DOHH2 (cell line): ENCODE measurements around the gene NUP210.

Source experiments
- H3F3A ChIP-seq: fragments of 200-600 bp; sonication (generic), shearing (Covaris generic); 2 replicates; pipeline ENCODE4 v1.6.0; 2016; ENCODE audit warnings: antibody characterized with exemption, mild to moderate bottlenecking; ENCODE audit not compliant: control insufficient read depth, insufficient read depth
- H3K27ac ChIP-seq: fragments of 200-600 bp; sonication (generic); 2 replicates; pipeline ENCODE4 v1.5.1; 2014; ENCODE audit warnings: low read depth, mild to moderate bottlenecking, low read length, moderate library complexity
- H3K27me3 ChIP-seq: fragments of 200-600 bp; sonication (generic); 2 replicates; pipeline ENCODE4 v1.6.1; 2014; ENCODE audit warnings: mild to moderate bottlenecking, low read length, mixed read lengths; ENCODE audit not compliant: control insufficient read depth
- H3K36me3 ChIP-seq: fragments of 200-600 bp; sonication (generic); 2 replicates; pipeline ENCODE4 v1.6.1; 2014; ENCODE audit warnings: mild to moderate bottlenecking, low read length, moderate library complexity, mixed read lengths; ENCODE audit not compliant: control insufficient read depth
- H3K4me1 ChIP-seq: fragments of 200-600 bp; sonication (generic); 2 replicates; pipeline ENCODE4 v1.6.1; 2014; ENCODE audit warnings: mild to moderate bottlenecking, low read length, mixed read lengths; ENCODE audit not compliant: control insufficient read depth
- H3K4me2 ChIP-seq: fragments of 200-600 bp; sonication (generic); 2 replicates; pipeline ENCODE4 v1.6.0; 2014; ENCODE audit warnings: mild to moderate bottlenecking, low read length, moderate library complexity
- H3K4me3 ChIP-seq: fragments of 200-600 bp; sonication (generic); 2 replicates; pipeline ENCODE4 v1.5.1; 2014; ENCODE audit warnings: mild to moderate bottlenecking, low read length, mixed read lengths
- H3K79me2 ChIP-seq: fragments of 200-600 bp; sonication (generic); 2 replicates; pipeline ENCODE4 v1.6.1; 2014; ENCODE audit warnings: mild to moderate bottlenecking, low read length, mixed read lengths; ENCODE audit not compliant: control insufficient read depth
- H3K9me2 ChIP-seq: fragments of 200-600 bp; sonication (generic); replicated peaks from 2 replicates; pipeline ENCODE4 v1.6.1; 2014; ENCODE audit warnings: mild to moderate bottlenecking, low read length, mixed read lengths; ENCODE audit not compliant: control insufficient read depth
- H3K9me3 ChIP-seq: fragments of 200-600 bp; sonication (generic); 2 replicates; pipeline ENCODE4 v1.6.1; 2014; ENCODE audit warnings: antibody characterized with exemption, low read length, mixed read lengths; ENCODE audit not compliant: control insufficient read depth, insufficient read depth
- H4K20me1 ChIP-seq: fragments of 200-600 bp; sonication (generic); 2 replicates; pipeline ENCODE4 v1.6.0; 2014; ENCODE audit warnings: low read depth, mild to moderate bottlenecking, antibody characterized with exemption, low read length, moderate library complexity; ENCODE audit not compliant: control insufficient read depth, insufficient read depth
- CTCF ChIP-seq: fragments of 200-600 bp; sonication (generic); IDR thresholded peaks from one replicate; pipeline ENCODE4 v1.5.1; 2014; ENCODE audit warnings: antibody characterized with exemption, mild to moderate bottlenecking, low read depth, low read length; ENCODE audit not compliant: poor library complexity, severe bottlenecking
- EZH2phosphoT487 ChIP-seq: fragments of 200-600 bp; sonication (generic); IDR thresholded peaks from 2 replicates; pipeline ENCODE4 v1.6.1; 2017; ENCODE audit warnings: borderline replicate concordance, mild to moderate bottlenecking, antibody characterized with exemption, low read length, moderate library complexity, mixed read lengths

NUP210 gene

DNA sequence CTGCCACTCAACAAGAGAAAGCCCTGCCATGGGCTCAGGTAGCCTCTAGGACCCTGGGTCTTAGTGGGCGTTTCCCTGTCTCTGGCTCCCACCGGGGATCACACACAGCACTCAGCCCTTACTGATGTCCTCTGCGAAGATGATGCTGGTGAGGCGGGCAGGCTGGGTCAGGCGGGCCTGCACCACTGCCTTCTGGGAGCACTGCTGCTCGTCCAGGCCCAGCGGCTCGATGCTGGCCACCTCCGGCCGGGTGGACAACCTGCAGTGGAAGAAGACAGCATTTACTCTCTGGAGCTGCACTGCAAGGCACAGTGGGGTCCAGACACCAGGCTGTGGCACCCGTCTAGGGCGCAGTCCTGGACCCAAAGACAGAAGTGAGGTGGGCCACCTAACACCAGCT, 20.5 kb downstream of the NUP210 start:
- Histone ChIP-seq H3K27ac (no peak overlapping the region), H3K9me3 (no peaks in the 10 kb centered on the region), H3K4me3 (no peak overlapping the region), H3K4me2 (no peak overlapping the region), H3K79me2 (peaks cover 88% of the 10 kb centered on the region), H3F3A (peaks cover 5% of the 10 kb centered on the region), H3K9me2 (no peaks in the 10 kb centered on the region), H3K27me3 (no peaks in the 10 kb centered on the region), H3K36me3 (peaks cover 83% of the 10 kb centered on the region), H3K4me1 (no peaks in the 10 kb centered on the region), H4K20me1 (peaks cover 35% of the 10 kb centered on the region; the same call in 1 of the 2 replicates)
- no peak for TF ChIP-seq EZH2phosphoT487
- no peak for TF ChIP-seq CTCF

GRCh38 chr3:13397316-13397715, 22.8 kb downstream of the NUP210 start:
- H3K79me2 ChIP-seq = peaks cover 65% of the 10 kb centered on the region
- peaks cover 4% of the 10 kb centered on the region for H3F3A ChIP-seq
- H3K36me3 ChIP-seq = peaks cover 88% of the 10 kb centered on the region
- no peaks in the 10 kb centered on the region for H3K9me2 ChIP-seq
- no peak overlapping the region for H3K27ac ChIP-seq
- H3K4me3 ChIP-seq = no peak overlapping the region
- H3K4me2 ChIP-seq = no peak overlapping the region
- no peak for TF ChIP-seq EZH2phosphoT487
- no peak for TF ChIP-seq CTCF
- no peaks in the 10 kb centered on the region for H3K9me3 ChIP-seq
- H4K20me1 ChIP-seq = peaks cover 23% of the 10 kb centered on the region; the same call in 1 of the 2 replicates
- H3K4me1 ChIP-seq = no peaks in the 10 kb centered on the region
- H3K27me3 ChIP-seq = no peaks in the 10 kb centered on the region

DNA sequence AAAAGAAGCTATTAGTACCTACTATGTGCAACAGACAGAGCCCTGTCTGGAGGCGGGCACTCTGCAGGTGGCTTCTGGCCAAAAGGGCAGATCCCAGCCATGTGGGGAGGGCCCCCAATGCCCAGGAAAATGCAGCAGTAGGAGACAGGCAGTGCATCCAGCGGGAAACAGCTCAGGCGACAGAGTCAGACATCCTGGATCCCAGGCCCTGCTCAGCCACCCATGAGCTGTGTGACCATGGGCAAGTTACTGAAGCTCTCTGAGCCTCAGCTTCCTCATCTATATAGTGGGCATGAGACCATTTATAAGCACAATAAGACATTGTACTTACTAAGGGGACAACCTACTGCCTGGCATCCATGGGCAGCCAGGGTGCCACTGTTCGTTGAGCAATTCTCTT, 25.8 kb downstream of the NUP210 start:
- Histone ChIP-seq H3K79me2 (peaks cover 42% of the 10 kb centered on the region), H3K4me2 (no peak overlapping the region), H3F3A (no peaks in the 10 kb centered on the region), H3K4me1 (no peaks in the 10 kb centered on the region), H3K9me3 (no peaks in the 10 kb centered on the region), H4K20me1 (peaks cover 6% of the 10 kb centered on the region; the same call in 1 of the 2 replicates), H3K9me2 (no peaks in the 10 kb centered on the region), H3K4me3 (no peak overlapping the region), H3K27ac (no peak overlapping the region), H3K27me3 (no peaks in the 10 kb centered on the region), H3K36me3 (peaks cover 94% of the 10 kb centered on the region)
- TF ChIP-seq EZH2phosphoT487 (no peak), CTCF (no peak)
